GM21825 (cell line): ENCODE measurements around the gene FBXW5.

Experiments
- ATAC-seq: cut with Tn5 transposase; IDR thresholded peaks from one replicate; pipeline ENCODE4 v1.9.1; 2021; ENCODE audit warnings: mild to moderate bottlenecking, moderate library complexity; ENCODE audit not compliant: unreplicated experiment

FBXW5 gene, protein sequence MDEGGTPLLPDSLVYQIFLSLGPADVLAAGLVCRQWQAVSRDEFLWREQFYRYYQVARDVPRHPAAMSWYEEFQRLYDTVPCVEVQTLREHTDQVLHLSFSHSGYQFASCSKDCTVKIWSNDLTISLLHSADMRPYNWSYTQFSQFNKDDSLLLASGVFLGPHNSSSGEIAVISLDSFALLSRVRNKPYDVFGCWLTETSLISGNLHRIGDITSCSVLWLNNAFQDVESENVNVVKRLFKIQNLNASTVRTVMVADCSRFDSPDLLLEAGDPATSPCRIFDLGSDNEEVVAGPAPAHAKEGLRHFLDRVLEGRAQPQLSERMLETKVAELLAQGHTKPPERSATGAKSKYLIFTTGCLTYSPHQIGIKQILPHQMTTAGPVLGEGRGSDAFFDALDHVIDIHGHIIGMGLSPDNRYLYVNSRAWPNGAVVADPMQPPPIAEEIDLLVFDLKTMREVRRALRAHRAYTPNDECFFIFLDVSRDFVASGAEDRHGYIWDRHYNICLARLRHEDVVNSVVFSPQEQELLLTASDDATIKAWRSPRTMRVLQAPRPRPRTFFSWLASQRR

DNA sequence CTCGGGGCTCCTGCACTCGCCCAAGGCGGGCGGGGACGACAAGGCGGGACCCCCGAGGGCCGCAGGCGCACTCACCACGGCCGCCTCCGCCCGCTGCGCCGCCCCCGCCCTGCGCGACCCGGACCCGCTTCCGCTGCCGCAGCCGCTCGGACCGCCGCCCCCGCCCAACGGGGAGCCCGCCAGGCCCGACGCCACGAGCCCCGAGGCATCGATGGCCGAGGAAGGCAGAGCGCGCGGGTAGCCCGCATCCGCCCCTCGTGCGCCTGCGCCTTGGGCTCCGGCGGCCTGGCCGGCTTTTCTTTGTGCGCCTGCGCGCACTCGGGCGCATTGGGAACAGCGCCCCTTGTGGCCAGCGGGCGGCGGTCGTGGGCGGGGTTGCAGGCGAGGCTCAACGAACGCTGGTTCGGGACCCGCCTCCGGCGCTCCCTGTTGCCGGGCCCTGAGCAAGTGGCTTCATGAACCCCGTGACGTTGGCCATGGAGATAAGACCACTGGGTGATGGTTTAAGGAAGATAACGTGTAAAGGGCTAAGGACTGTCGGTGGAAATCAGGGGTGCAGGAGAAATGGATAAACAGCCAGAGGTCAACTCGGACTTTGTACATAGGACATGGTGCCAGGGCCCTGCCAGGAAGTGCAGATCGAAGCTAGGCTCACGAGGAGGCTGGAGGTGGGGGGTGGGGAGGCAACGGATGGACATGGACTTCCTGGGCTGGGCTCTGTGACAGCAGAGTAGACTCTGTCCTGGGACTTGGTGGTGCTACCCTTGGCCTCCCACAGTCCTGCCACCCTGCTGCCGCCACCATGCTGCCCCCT, at the start of gene FBXW5, which contains the start of gene C8G:
FBXW5 (minus strand) TSS at position 220 of the 814 bp plus-strand sequence. CDS start 655 bp downstream, outside the sequence.
C8G (plus strand) TSS at position 725 of the 814 bp plus-strand sequence; CDS start at position 803, 78 bp downstream.
- ATAC-seq = peak; percentile 69

DNA sequence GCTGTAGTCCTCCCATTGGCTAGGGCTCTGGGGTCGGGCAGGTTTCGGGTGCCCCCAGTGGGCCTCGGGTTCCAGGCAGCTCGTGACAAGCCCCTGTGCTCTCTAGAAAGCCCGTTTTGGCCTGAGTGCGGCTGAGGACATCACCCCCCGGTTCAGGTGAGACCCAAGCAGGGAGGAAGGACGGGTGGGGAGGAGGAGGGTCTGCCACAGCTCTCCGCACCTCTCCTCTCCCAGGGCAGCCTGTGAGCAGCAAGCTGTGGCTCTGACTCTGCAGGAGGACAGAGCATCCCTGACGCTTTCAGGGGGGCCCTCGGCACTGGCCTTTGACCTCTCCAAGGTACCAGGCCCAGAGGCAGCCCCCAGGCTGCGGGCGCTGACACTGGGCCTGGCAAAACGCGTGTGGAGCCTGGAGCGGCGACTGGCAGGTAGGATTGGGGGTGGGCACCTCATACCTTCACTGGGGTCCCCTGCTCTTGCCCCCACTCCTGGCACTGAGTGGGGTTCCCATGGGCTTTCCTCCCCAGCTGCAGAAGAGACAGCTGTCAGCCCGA, 48.4 kb upstream of the FBXW5 start:
- ATAC-seq = no peak

DNA sequence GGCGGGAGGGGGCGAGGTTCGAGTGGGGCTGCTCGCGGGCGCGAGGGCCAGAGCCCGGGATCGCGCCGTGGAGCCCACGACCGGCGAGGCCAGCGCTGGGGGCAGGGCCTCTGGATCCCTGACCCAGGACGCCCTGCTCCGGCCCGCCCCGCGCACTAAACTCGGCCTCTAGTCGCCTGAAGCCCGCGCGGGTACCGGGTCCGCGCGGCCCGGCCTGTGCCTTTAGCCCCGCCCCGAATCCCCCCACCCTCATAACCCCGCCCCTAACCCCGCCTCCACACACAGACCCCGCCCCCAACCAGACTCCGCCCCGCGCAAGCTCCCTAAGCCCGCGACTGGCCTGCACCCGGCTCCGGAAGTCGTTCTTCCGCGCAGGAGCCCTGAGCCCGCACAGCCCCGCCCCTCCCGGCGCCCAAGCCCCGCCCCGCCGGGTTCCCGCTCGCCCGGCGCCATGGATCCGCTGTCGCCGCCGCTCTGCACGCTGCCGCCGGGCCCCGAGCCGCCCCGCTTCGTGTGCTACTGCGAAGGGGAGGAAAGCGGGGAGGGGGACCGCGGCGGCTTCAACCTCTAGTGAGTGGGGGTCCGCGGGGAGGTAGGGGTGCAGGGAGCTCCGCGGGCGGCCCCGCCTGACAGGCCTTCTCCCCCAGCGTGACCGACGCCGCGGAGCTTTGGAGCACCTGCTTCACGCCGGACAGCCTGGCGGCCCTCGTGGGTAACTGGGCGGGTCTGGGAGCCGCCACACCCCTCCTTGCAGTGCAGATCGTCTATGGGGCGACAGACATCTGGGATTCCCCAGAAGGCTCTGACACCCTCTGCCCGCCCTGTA, 47.7 kb upstream of the FBXW5 start, which contains the start of gene PAXX:
PAXX (plus strand) TSS at position 430 of the 826 bp plus-strand sequence; CDS start at position 452, 22 bp downstream.
- peak; percentile 85 for ATAC-seq

DNA sequence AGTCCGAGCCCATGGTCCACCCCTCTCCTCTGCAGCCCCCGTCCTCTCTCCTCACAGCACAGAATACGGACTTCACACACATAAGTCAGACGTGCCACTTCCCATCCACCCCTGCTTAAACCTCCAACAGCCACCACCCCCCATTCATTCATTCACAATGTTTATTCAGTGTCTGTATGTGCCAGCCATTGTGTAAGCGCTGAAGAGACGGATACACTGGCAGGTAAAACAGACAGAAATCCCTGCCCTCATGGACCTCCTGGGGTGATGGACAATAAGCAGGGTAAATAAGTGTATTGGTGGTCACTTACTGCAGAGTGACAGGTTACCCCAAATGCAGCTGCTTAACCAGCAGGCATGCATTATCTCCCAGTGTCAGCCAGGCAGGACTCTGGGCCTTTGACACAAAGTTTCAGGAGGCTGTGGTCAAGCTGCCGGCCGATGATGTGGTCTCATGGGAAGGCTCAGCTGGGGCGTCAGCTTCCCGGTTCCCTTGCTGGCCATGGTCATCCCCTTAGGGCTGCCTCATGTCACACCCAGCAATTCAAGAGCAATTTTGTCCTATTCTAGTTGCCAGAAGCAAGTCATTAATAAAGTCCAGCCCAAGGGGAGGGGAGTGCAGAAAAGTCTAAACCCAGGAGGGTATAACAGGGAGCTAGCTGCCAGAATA, 45.8 kb upstream of the FBXW5 start:
- no peak for ATAC-seq

DNA sequence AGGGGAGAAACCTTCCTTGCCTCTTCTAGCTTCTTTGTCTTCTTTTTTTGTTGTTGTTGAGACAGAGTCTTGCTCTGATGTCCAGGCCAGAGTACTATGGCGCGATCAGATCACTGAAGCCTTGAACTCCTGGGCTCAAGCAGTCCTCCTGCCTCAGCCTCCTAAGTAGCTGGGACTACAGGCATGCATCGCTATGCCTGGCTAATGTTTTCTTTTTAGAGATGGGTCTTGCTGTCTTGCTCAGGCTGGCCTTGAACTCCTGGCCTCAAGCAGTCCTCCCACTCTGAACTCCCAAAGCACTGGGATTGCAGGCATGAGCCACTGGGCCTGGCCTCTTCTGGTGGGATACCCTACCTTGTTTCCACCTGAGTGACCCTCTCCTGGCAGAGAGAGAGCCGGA, 44.3 kb upstream of the FBXW5 start:
- no peak for ATAC-seq

DNA sequence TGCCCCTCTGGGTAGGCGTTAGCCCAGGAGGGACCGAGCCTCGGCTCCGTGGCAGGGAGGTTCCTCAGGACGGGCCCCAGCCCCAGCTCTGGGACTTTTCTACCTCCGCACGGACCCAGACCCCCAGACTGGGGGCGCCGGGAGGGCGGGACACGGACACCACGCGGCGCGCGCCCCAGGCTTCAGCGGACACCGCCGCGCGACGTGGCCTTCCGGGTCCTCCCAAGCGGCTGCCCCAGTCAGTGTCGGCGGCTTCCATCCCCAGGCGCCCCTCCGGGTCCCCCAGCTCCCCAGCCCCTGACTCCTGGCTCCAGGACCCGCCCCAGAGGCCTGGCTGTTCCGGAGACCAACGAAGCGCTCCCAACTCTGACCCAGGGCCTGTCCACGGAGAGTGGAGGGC, 41.3 kb upstream of the FBXW5 start:
- ATAC-seq = no peak

DNA sequence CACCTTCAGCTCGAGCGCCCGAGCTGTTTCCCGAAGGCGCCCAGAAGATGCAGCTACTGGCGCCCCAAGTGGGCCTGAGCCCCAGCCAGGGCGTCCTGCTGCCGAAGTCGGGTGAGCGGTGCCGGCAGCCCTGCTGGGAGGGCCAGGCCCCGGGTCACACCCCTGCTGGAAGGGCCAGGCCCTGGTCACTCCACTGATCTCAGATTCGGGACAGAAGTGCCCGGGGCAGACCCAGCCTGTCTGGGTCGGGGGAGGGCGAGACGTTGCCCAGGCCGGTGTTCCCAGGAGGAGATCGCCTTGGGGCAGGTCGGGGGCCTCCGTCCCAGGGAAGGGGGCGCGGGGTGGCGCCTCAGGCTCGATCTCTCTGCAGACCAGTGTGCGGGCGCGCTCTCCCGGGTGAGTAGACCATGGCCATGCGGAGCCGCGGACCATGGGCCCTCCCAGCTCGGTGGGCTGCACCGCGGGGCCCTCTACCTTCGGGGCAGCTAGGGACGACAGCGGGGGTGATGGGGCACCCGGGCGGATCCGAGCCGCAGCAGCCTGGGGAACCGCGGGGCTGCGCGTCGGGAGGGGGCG, 40.6 kb upstream of the FBXW5 start:
- no peak for ATAC-seq

DNA sequence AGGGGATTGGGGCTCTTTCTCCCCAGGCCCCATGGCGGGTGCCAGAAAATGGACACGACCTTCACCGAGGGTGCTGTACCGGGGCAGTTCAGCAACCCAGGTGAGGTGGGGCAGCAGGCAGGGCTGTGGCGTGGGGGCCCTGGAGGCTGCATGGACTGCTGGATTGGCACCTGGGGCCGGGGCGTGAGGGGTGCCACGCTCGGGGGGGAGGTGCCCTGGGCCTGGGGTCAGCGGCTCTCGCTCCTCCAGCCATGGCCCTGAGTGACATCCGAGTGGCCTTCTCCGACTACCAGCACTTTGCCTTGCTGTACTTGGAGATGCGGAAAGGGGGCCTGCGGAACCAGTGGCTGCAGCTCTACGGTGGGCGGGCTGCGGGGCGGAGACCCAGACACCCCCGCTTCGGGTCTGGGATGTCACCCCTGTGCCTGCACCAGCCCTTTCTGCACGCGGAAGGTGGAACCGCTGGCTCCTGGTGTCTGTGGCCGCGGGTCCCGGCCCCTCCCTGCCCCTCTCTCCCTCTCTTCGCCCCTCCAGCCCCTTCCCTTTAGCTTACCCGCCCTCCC, 40.0 kb upstream of the FBXW5 start:
- no peak for ATAC-seq

DNA sequence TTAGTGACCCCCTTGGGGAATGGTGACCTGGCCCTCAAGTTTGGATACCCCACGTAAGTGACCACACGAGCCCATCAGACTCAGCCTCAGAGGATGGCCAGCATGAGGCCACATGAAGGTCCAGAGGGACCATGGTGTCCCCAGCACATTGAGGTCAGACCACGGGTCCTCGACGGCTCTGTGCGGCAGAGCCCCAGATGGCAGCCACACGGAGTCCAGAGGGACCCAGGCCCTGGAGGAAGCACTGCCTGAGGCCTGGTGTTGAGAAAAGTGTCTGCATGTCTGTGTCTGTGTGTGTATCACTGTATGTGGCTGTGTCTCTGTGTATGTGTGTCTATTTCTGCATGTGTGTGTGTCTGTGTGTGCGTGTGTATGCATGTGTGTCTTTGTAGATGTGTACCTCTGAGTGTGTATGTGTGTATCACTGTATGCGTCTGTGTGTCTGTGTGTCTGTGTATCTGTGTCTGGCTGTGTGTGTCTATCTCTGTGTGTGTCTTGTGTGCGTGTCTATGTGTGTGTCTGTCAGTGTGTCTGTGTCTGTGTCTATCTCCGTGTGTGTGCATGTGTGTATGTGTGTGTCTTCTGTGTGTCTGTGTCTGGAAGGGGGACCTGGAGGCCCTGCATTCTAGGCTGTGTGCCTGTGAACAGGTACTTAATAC, 39.2 kb upstream of the FBXW5 start:
- no peak for ATAC-seq

DNA sequence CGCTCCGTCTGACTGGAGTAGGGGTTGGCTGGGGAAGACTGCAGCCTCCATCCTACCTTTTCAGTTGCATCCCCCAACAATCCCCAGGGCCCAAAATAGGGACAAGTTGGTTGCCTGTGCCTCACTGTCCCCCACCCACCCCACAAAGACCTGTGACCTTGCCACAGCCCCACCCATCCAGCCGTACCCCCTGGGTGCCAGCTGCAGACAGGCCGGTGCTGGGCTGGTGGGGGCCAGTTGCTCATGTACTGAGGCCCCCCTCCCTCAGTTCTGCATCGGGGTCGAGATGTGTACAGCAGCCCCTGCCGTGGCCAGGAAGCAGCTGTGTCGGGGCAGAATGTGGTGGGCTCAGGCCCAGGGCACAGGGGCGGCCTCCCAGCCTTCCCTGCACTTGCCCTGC, 38.6 kb upstream of the FBXW5 start:
- no peak for ATAC-seq

DNA sequence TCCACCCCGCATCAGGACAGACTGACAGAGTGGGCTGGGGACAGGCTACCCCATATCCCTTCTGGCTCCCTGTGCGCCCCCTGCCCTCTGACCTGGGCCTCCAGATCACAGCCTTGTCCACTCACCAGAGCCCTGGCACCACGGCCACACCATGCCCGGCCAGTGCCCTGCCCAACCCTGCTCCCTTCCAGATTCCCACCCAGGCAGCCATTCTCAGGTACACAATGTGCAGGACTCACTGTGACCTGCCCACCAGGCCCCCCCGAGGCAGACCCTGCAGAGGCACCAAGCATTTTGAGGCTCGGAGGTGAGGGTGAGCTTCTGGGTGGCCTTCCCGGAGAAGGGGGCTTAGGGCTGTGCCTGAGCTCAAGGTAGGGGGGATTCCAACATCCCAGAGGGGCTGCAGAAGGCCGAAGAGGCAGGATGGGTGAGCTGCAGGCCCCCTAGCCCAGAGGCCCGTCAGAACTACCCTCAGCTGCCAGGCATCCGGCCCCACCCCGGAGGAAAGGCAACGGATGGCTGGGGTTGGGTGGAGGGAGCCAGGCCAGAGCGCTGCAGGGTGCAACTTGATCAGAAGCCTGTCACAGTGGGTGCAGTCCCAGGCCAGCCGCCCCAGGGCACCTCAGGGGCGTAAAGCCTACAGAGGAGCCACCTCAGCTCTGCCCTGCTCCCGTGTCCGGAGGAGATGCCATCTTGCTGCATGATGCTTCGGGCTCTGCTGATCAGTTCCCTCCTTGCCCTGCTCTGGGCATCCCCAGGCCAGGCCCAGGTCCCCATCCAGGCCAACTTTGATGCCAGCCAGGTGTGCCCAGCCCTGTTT, 37.9 kb upstream of the FBXW5 start, which contains the start of gene LCNL1:
LCNL1 (plus strand) TSS at position 762 of the 820 bp plus-strand sequence. CDS start 594 bp downstream, outside the sequence.
- no peak for ATAC-seq

DNA sequence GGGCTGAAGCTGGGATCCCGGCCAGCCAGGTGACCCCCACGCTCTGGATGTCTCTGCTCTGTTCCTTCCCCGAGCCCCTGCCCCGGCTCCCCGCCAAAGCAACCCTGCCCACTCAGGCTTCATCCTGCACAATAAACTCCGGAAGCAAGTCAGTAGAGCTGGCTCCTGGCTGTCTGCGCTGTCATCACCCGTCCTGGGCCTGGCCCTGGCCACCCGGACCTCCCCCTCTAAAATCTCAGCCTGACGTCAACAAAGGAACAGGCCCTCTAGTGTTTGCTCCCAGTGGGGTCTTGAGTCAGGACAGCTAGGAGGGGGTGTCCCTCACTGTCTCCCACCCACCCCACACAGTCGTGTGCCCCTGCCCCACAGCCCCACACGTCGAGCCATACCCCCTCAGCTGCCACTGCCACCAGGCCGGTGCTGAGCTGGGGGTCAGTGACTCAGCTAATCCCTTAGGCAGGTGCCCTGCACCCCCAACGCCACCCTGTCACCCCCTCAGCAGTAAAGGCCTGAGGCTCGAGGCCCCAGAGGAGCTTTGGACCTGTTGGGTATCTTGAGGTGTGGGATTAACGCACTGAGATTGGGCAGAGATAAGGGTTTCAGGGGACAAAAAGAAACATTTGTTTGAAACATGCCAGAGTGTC, 37.2 kb upstream of the FBXW5 start:
- ATAC-seq = no peak

DNA sequence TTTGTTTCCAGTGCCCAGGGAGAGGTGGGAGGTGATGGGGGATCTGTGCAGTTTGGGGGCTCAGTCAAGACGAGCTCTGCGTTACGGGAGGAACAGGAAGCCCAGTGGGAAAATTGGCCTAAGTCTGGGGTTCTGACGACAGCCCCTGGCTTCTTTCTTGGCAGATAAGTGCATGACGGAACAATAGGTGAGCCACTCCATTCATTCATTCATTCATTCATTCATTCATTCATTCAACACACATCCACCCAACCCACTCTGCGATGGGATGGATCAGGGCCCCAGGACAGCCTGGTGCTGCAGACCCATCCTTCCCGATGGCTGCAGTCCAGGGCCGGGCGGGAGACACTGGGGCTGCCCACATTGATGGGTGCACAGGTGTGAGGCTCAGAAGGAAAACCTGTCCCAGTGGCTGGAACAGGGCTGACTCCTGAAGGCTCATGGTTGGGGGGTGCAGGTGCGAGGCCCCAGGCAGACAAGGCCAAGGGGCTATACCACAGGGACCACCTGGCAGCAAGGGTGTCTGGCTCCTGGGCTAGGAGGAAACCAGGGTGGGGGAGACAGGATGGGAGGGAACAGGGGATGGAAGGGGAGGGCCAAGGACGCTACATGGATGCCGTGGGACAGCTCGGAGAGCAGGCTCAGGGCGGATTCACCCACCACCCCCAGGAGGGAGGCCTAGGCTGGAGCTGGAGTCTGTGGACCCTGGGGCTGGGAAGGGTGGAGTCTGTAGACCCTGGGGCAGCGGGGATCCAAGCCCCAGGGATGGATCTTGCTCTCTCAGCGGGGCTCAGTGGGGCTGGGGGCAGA, 36.3 kb upstream of the FBXW5 start:
- no peak for ATAC-seq

DNA sequence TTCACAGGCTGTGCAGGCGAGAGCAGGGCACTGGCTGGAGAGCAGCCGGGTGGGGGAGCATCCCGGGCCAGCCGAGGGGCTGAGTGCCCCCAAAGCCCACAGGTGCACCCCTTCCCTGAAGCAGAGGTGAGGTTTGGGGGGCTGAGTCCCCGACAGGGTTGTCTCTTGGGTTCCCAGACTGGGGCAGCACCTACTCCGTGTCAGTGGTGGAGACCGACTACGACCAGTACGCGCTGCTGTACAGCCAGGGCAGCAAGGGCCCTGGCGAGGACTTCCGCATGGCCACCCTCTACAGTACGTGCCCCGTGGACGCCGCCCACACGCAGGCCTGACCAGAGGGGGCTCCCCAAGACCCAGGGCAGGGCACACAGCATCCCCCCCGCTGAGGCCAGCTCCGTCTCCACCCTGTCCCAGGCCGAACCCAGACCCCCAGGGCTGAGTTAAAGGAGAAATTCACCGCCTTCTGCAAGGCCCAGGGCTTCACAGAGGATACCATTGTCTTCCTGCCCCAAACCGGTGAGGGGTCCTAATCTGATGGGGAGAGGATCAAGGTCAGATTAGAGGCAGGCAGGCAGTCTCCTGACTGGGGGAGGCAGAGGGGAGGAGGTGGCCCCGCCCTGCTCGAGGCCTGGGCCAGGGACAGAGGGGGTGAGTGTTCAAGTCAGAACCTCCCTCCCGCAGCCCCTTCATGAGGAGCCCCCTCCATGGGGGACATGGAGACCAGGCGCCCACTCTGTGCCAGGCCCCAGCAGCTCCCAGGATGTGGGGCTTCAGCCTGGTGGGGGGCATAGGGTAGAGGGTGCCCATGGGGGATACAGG, 35.4 kb upstream of the FBXW5 start:
- no peak for ATAC-seq

DNA sequence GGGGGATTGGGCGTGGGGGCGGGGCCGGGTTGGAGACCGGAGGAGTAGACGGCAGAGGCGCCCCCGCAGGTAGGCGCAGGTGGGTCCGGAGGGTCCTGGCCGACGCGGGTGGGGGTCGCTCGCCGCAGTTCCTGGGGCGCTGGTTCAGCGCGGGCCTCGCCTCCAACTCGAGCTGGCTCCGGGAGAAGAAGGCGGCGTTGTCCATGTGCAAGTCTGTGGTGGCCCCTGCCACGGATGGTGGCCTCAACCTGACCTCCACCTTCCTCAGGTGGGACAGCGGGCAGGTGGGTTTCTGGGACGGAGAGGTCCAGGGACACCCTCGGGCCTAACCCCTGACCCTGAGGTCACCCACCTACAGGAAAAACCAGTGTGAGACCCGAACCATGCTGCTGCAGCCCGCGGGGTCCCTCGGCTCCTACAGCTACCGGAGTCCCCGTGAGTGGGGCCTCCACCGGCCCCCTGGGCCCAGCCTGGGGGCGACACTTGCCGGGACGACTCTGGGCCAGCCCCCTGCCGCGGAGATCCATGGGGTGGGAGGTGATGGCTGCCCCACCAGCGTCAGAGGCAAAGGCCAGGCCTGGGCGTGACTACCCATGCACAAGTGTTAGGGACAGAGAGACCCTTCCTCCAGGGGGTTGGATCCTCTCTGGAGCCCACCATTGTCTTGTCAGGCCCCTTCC, 34.5 kb upstream of the FBXW5 start:
- no peak for ATAC-seq
